AG04450 (cell line): Measurements from ENCODE around the gene NLGN4X. TPM values are rescaled to one million over a fixed set of nuclear protein-coding genes. Genes with fewer than 3 reads are reported as not detected.

Source experiments
- CTCF ChIA-PET: fragments of 300-600, 350-600 bp; formaldehyde crosslinking; extraction: SDS; loops from one replicate; lab custom pipeline; 2022; ENCODE audit warnings: antibody characterized with exemption, inconsistent platforms; lab: Charles Lee
- POLR2A ChIA-PET: fragments of 350-600 bp; formaldehyde crosslinking; extraction: SDS; loops from one replicate; lab custom pipeline; 2021; ENCODE audit warnings: antibody characterized with exemption, inconsistent platforms; lab: Yijun Ruan, JAX
- DNase-seq: peaks from one replicate; pipeline ENCODE4 v3.0.0-alpha.2; 2011; ENCODE audit warnings: low read depth, low spot score
- H3K27ac ChIP-seq: one replicate; pipeline ENCODE4 v1.5.1; 2012; ENCODE audit warnings: low read depth, low read length, control low read depth
- H3K27me3 ChIP-seq: one replicate; pipeline ENCODE4 v1.6.0; 2012; ENCODE audit warnings: low read length; ENCODE audit not compliant: control insufficient read depth, insufficient read depth
- H3K4me3 ChIP-seq: 2 replicates; pipeline ENCODE4 v1.5.1; 2011; ENCODE audit warnings: mild to moderate bottlenecking, low read depth, low read length, control low read depth
- H3K9me3 ChIP-seq: 2 replicates; pipeline ENCODE4 v1.5.1; 2012; ENCODE audit warnings: low read length; ENCODE audit not compliant: control insufficient read depth, insufficient read depth
- polyA plus RNA-seq: library from polyadenylated mRNA; depleted of rRNA; stranded (reverse); fragments of >200 nt; gene quantifications from 2 replicates; pipeline ENCODE4 v1.2.3, GENCODE V29; 2011
- TF ChIP-seq, protein P1 (sequence below): IDR thresholded peaks from 2 replicates; pipeline ENCODE4 v1.5.1; 2011; ENCODE audit warnings: low read depth, low read length, control low read depth, inconsistent platforms

NLGN4X gene
- polyA plus RNA-seq, 1 experiment = not detected

DNA sequence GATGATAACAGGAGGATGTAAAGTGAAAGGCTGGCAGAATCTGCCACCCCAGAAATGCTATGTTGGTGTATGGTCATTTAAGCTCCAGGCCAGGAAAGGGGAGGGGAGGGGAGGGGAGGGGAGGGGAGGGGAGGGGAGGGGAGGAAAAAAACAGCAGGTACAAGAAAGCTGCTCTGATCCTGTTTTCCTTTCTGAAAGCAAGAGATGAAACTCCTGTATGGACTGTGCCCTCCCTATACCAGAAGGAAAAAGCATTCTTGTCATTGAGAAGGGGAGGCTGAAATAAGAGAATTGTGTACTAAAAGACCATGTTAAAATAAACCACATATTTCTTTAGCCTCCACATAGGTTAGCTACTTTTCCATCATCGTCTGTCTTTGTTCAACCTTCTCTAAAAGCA lies 179.5 kb downstream of the NLGN4X start:
- ChIA-PET POLR2A (no interaction called here), CTCF (no interaction called here)
- Histone ChIP-seq H3K27ac (no peak overlapping the region), H3K27me3 (no peaks in the 10 kb centered on the region), H3K9me3 (peaks cover 10% of the 10 kb centered on the region), H3K4me3 (no peak overlapping the region)
- TF ChIP-seq, protein P1, sequence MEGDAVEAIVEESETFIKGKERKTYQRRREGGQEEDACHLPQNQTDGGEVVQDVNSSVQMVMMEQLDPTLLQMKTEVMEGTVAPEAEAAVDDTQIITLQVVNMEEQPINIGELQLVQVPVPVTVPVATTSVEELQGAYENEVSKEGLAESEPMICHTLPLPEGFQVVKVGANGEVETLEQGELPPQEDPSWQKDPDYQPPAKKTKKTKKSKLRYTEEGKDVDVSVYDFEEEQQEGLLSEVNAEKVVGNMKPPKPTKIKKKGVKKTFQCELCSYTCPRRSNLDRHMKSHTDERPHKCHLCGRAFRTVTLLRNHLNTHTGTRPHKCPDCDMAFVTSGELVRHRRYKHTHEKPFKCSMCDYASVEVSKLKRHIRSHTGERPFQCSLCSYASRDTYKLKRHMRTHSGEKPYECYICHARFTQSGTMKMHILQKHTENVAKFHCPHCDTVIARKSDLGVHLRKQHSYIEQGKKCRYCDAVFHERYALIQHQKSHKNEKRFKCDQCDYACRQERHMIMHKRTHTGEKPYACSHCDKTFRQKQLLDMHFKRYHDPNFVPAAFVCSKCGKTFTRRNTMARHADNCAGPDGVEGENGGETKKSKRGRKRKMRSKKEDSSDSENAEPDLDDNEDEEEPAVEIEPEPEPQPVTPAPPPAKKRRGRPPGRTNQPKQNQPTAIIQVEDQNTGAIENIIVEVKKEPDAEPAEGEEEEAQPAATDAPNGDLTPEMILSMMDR = no peak
- no peak for DNase-seq

DNA sequence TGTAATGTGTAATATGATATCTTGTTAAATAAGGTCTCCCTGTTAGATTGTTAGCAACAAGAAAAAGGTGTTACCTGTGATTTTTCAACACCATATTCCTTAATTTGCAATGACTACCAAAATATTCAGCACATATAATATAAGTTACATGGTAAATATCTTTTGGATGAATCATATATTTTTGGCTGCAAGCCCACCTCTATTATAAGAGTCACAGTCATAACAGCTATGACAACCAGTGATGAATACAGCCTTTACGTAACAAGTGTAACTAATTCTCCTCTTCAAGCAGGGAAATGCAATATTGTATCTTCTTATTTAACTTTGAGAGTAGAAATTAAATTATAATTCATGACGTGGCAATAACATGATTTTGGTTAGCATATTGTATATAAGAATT lies 187.0 kb downstream of the NLGN4X start:
- H3K4me3 ChIP-seq = no peak overlapping the region
- H3K27ac ChIP-seq = no peak overlapping the region
- POLR2A ChIA-PET = no interaction called here
- TF ChIP-seq, protein P1 = no peak
- no peaks in the 10 kb centered on the region for H3K9me3 ChIP-seq
- CTCF ChIA-PET = no interaction called here
- no peak for DNase-seq
- no peaks in the 10 kb centered on the region for H3K27me3 ChIP-seq

DNA sequence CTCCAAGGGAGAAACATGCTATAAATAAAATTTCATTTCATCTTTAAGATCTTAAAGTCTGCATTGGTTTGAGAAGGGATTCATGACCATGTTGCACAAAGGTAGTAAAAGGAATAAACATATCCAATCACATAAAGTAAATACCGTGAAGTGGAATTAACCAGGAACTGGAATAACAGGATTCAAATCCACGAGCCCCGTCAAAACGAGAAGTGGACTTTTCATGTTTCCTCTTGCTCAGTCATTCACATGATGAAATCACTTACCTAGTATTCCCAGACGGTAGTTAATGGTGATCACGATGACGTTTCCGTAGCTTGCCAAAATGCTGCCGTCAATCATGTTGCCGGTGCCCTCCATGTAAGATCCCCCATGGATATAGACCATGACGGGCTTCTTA lies 199.7 kb downstream of the NLGN4X start:
- DNase-seq = no peak
- ChIA-PET POLR2A (no interaction called here), CTCF (no interaction called here)
- Histone ChIP-seq H3K27me3 (no peaks in the 10 kb centered on the region), H3K4me3 (no peak overlapping the region), H3K27ac (no peak overlapping the region), H3K9me3 (no peaks in the 10 kb centered on the region)
- TF ChIP-seq, protein P1 = no peak

DNA sequence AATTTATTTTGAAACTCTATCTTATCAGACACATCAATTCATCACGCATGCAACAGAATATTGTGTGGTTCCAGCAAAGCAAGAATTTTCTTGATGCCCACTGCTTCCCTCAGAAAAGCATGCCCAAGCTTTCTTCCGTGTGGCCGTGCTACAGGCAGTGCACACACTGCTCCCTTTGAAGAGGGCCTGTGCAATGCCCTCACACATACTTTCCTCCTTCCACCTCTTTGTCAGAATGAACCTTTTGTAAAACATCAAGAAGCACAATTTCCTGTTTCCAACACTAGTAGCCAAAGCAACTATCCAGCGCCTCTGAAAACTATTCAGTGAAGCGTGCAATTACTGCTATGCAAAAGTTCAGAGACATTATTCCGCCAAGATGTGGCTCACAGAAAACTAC lies 201.7 kb downstream of the NLGN4X start:
- Histone ChIP-seq H3K4me3 (no peak overlapping the region), H3K27ac (no peak overlapping the region), H3K27me3 (no peaks in the 10 kb centered on the region), H3K9me3 (no peaks in the 10 kb centered on the region)
- POLR2A ChIA-PET = no interaction called here
- no peak for DNase-seq
- CTCF ChIA-PET = no interaction called here
- TF ChIP-seq, protein P1 = no peak

DNA sequence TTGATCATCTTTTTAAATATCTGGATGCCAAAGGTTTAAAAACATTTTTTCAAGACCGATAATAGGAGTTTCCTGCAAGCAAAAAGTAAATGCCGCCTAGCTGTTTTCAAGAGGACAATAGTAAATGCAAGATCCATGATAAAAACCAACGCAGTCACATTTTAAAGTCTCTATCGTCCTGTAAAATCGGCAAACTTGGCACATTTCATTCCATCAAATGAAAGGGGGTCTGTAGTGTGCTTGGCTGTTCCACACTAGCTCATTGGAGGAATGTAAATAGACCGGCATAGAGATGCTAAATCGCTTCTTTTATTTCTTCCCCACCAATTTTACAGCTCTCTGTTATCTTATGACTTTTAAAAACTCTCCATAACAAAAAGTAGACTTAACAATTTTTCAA lies 202.2 kb downstream of the NLGN4X start:
- H3K27ac ChIP-seq = no peak overlapping the region
- ChIA-PET POLR2A (no interaction called here), CTCF (no interaction called here)
- TF ChIP-seq, protein P1 = no peak
- no peak for DNase-seq
- H3K27me3 ChIP-seq = no peaks in the 10 kb centered on the region
- H3K9me3 ChIP-seq = no peaks in the 10 kb centered on the region
- H3K4me3 ChIP-seq = no peak overlapping the region
